DOHH2 (cell line): ENCODE measurements around the gene KITLG.

Source experiments
- H3F3A ChIP-seq: fragments of 200-600 bp; sonication (generic), shearing (Covaris generic); 2 replicates; pipeline ENCODE4 v1.6.0; 2016; ENCODE audit warnings: antibody characterized with exemption, mild to moderate bottlenecking; ENCODE audit not compliant: control insufficient read depth, insufficient read depth
- H3K27ac ChIP-seq: fragments of 200-600 bp; sonication (generic); 2 replicates; pipeline ENCODE4 v1.5.1; 2014; ENCODE audit warnings: low read depth, mild to moderate bottlenecking, low read length, moderate library complexity
- H3K27me3 ChIP-seq: fragments of 200-600 bp; sonication (generic); 2 replicates; pipeline ENCODE4 v1.6.1; 2014; ENCODE audit warnings: mild to moderate bottlenecking, low read length, mixed read lengths; ENCODE audit not compliant: control insufficient read depth
- H3K36me3 ChIP-seq: fragments of 200-600 bp; sonication (generic); 2 replicates; pipeline ENCODE4 v1.6.1; 2014; ENCODE audit warnings: mild to moderate bottlenecking, low read length, moderate library complexity, mixed read lengths; ENCODE audit not compliant: control insufficient read depth
- H3K4me1 ChIP-seq: fragments of 200-600 bp; sonication (generic); 2 replicates; pipeline ENCODE4 v1.6.1; 2014; ENCODE audit warnings: mild to moderate bottlenecking, low read length, mixed read lengths; ENCODE audit not compliant: control insufficient read depth
- H3K4me2 ChIP-seq: fragments of 200-600 bp; sonication (generic); 2 replicates; pipeline ENCODE4 v1.6.0; 2014; ENCODE audit warnings: mild to moderate bottlenecking, low read length, moderate library complexity
- H3K4me3 ChIP-seq: fragments of 200-600 bp; sonication (generic); 2 replicates; pipeline ENCODE4 v1.5.1; 2014; ENCODE audit warnings: mild to moderate bottlenecking, low read length, mixed read lengths
- H3K79me2 ChIP-seq: fragments of 200-600 bp; sonication (generic); 2 replicates; pipeline ENCODE4 v1.6.1; 2014; ENCODE audit warnings: mild to moderate bottlenecking, low read length, mixed read lengths; ENCODE audit not compliant: control insufficient read depth
- H3K9me2 ChIP-seq: fragments of 200-600 bp; sonication (generic); replicated peaks from 2 replicates; pipeline ENCODE4 v1.6.1; 2014; ENCODE audit warnings: mild to moderate bottlenecking, low read length, mixed read lengths; ENCODE audit not compliant: control insufficient read depth
- H3K9me3 ChIP-seq: fragments of 200-600 bp; sonication (generic); 2 replicates; pipeline ENCODE4 v1.6.1; 2014; ENCODE audit warnings: antibody characterized with exemption, low read length, mixed read lengths; ENCODE audit not compliant: control insufficient read depth, insufficient read depth
- H4K20me1 ChIP-seq: fragments of 200-600 bp; sonication (generic); 2 replicates; pipeline ENCODE4 v1.6.0; 2014; ENCODE audit warnings: low read depth, mild to moderate bottlenecking, antibody characterized with exemption, low read length, moderate library complexity; ENCODE audit not compliant: control insufficient read depth, insufficient read depth
- EZH2phosphoT487 ChIP-seq: fragments of 200-600 bp; sonication (generic); IDR thresholded peaks from 2 replicates; pipeline ENCODE4 v1.6.1; 2017; ENCODE audit warnings: borderline replicate concordance, mild to moderate bottlenecking, antibody characterized with exemption, low read length, moderate library complexity, mixed read lengths
- TF ChIP-seq, protein P1 (sequence below): fragments of 200-600 bp; sonication (generic); IDR thresholded peaks from one replicate; pipeline ENCODE4 v1.5.1; 2014; ENCODE audit warnings: antibody characterized with exemption, mild to moderate bottlenecking, low read depth, low read length; ENCODE audit not compliant: poor library complexity, severe bottlenecking

The KITLG gene

DNA sequence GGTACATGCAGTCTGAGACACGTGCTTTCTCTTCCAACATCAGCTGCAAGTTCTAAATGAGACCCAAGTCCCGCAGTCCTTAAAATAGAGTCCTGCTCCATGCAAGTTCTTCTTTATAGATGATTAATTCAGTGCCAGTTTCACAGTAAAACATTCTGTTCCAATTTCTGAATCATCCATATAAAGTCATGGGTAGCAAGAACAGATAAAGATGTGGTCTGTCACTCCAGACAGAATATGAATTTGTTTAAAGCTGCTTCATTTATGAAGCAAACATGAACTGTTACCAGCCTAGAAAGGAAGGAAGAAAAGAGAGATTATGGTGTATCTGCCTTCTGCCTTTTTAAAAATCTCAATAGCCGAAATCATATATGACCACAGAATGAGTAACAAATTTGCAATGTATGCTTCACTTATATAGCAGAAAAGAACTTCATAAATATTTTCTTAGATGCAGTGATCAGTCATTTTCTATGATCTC, 83.3 kb downstream of the KITLG start:
- Histone ChIP-seq H4K20me1 (no peaks in the 10 kb centered on the region), H3K4me3 (no peak overlapping the region), H3K9me3 (no peaks in the 10 kb centered on the region), H3K27ac (no peak overlapping the region), H3K79me2 (no peaks in the 10 kb centered on the region), H3K27me3 (no peaks in the 10 kb centered on the region), H3K4me1 (no peaks in the 10 kb centered on the region), H3K36me3 (no peaks in the 10 kb centered on the region), H3F3A (no peaks in the 10 kb centered on the region), H3K4me2 (no peak overlapping the region), H3K9me2 (no peaks in the 10 kb centered on the region)
- TF ChIP-seq, protein P1, sequence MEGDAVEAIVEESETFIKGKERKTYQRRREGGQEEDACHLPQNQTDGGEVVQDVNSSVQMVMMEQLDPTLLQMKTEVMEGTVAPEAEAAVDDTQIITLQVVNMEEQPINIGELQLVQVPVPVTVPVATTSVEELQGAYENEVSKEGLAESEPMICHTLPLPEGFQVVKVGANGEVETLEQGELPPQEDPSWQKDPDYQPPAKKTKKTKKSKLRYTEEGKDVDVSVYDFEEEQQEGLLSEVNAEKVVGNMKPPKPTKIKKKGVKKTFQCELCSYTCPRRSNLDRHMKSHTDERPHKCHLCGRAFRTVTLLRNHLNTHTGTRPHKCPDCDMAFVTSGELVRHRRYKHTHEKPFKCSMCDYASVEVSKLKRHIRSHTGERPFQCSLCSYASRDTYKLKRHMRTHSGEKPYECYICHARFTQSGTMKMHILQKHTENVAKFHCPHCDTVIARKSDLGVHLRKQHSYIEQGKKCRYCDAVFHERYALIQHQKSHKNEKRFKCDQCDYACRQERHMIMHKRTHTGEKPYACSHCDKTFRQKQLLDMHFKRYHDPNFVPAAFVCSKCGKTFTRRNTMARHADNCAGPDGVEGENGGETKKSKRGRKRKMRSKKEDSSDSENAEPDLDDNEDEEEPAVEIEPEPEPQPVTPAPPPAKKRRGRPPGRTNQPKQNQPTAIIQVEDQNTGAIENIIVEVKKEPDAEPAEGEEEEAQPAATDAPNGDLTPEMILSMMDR, result no peak

DNA sequence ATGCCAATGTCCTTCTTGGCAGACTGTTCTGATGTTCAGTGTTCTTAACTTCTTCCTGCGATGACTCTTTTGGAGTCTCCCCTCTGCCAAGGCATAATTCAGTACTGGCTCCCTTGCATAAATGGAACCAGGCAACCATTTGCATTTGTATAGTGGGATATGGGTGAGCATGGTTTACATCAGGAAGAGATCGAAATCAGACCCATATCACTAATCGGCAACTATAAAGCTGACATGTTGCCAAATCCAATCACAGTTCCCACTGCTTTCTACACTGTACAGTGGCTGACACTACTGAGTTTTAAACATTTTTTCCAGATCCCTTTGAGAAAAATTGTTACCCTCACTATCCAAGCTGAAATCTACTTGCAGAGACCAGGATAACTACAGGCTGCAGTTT, 83.8 kb downstream of the KITLG start:
- H3K9me3 ChIP-seq, result no peaks in the 10 kb centered on the region
- H3F3A ChIP-seq, result no peaks in the 10 kb centered on the region
- no peaks in the 10 kb centered on the region for H3K36me3 ChIP-seq
- no peaks in the 10 kb centered on the region for H3K9me2 ChIP-seq
- no peak overlapping the region for H3K27ac ChIP-seq
- no peaks in the 10 kb centered on the region for H3K79me2 ChIP-seq
- no peaks in the 10 kb centered on the region for H3K4me1 ChIP-seq
- H3K4me3 ChIP-seq, result no peak overlapping the region
- H4K20me1 ChIP-seq, result no peaks in the 10 kb centered on the region
- no peaks in the 10 kb centered on the region for H3K27me3 ChIP-seq
- H3K4me2 ChIP-seq, result no peak overlapping the region
- TF ChIP-seq, protein P1, result no peak
- no peak for TF ChIP-seq EZH2phosphoT487

DNA sequence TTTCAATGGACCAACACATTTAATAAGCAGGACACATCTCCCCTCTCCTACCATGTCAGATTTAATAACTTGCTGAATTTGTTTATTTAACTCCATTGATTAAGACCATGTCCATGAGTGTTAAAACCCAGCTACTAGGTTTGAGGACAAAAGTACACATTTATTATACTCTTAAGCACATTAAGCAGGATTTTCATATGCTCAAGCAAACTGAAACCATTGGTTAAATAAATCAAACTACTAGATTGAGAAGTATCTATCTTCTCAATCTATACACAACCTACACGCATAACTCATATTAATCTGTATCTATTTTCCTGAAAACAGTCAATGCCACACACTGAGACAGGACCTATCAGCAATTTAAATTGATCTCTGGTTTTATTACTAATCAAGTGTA, 85.2 kb downstream of the KITLG start:
- Histone ChIP-seq H3K36me3 (no peaks in the 10 kb centered on the region), H3F3A (no peaks in the 10 kb centered on the region), H4K20me1 (no peaks in the 10 kb centered on the region), H3K9me3 (no peaks in the 10 kb centered on the region), H3K79me2 (no peaks in the 10 kb centered on the region), H3K27me3 (no peaks in the 10 kb centered on the region), H3K27ac (no peak overlapping the region), H3K4me3 (no peak overlapping the region), H3K4me1 (no peaks in the 10 kb centered on the region), H3K4me2 (no peak overlapping the region), H3K9me2 (no peaks in the 10 kb centered on the region)
- TF ChIP-seq, protein P1, result no peak
- no peak for TF ChIP-seq EZH2phosphoT487

DNA sequence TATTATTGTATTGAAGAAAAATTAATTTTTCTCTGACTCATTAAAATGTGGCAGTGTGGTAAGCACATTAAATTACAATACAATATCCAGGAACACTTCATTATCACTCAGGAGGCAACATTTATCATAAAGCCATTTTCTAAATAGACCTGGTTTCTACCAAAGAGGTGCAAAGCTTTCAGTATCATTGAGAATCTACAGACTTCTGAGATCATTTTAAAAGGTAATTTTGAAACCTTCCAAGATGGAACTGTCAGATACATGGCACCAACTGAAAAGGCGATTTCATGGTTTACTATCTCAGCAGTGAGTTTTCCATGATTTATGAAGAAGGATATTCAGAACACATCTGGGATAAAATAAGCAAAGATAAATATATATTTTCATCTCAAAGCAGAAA, 85.8 kb downstream of the KITLG start:
- Histone ChIP-seq H3K4me3 (no peak overlapping the region), H3F3A (no peaks in the 10 kb centered on the region), H4K20me1 (no peaks in the 10 kb centered on the region), H3K79me2 (no peaks in the 10 kb centered on the region), H3K9me3 (no peaks in the 10 kb centered on the region), H3K36me3 (no peaks in the 10 kb centered on the region), H3K4me2 (no peak overlapping the region), H3K27ac (no peak overlapping the region), H3K27me3 (no peaks in the 10 kb centered on the region), H3K4me1 (no peaks in the 10 kb centered on the region), H3K9me2 (no peaks in the 10 kb centered on the region)
- TF ChIP-seq, protein P1, result no peak
- TF ChIP-seq EZH2phosphoT487, result no peak
